HCT116 (cell line): ENCODE data around the gene ERLIN1. TPM values are rescaled to one million over a fixed set of nuclear protein-coding genes. Genes with fewer than 3 reads are reported as not detected.
A peak's percentile ranks its signal among the peaks of the same experiment; 100 is the strongest.

ENCODE experiments used
- ATAC-seq: fragments of 200-7000 bp; cut with Tn5 transposase; 2 replicates; pipeline ENCODE4 v1.9.1; 2020; ENCODE audit warnings: mild to moderate bottlenecking, moderate library complexity
- BruUV-seq: library from RNA; stranded (reverse); fragments of 400-500 nt; replicated peaks from 2 replicates; lab custom pipeline; 2021; lab: Mats Ljungman, UMichigan
- CTCF ChIA-PET: fragments of 300-600 bp; sonication (Branson Sonifier 250); formaldehyde crosslinking; loops from one replicate; lab custom pipeline; 2021; ENCODE audit warnings: antibody characterized with exemption; lab: Charles Lee
- POLR2A ChIA-PET: fragments of 300-600, 350-600 bp; sonication (Branson Sonifier 250); formaldehyde crosslinking; loops from one replicate; lab custom pipeline; 2021; ENCODE audit warnings: antibody characterized with exemption; lab: Charles Lee
- RAD21 ChIA-PET, 2 experiments: fragments of 300-600 bp; sonication (Branson Sonifier 250); formaldehyde crosslinking; loops; one replicate each; lab custom pipeline; 2023; ENCODE audit warnings: low total read pairs in 2 of 2; ENCODE audit not compliant: uncharacterized antibody in 2 of 2, unreplicated experiment in 2 of 2, low non-redundant PET in 1 of 2; lab: Charles Lee
- DNase-seq: peaks from one replicate; pipeline ENCODE4 v3.0.0-alpha.2; 2010; ENCODE audit warnings: low read depth, low spot score
- H2AFZ ChIP-seq: fragments of 200-600 bp; shearing (Covaris generic), sonication (generic); 2 replicates; pipeline ENCODE4 v1.6.1; 2017; ENCODE audit warnings: low read depth, mixed run types, mixed read lengths, antibody characterized with exemption, low read length; ENCODE audit not compliant: poor library complexity, severe bottlenecking
- H3K27ac ChIP-seq: 2 replicates; pipeline ENCODE4 v1.5.1; 2012; ENCODE audit warnings: low read depth, low read length
- H3K27me3 ChIP-seq: fragments of 200-600 bp; sonication (generic); 2 replicates; pipeline ENCODE4 v1.6.1; 2016; ENCODE audit warnings: mixed run types, low read length, mixed read lengths; ENCODE audit not compliant: insufficient read depth
- H3K36me3 ChIP-seq, 2 experiments: fragments of 200-500 bp in 1 of 2; fragments of 200-600 bp in 1 of 2; sonication (Bioruptor generic) in 1 of 2; sonication (generic) in 1 of 2; 2 replicates each; pipeline versions ENCODE4 v1.5.1 to v1.6.1; 2014 to 2016; ENCODE audit warnings: low read length in 2 of 2, inconsistent platforms in 1 of 2, mixed read lengths in 1 of 2, mixed run types in 1 of 2; ENCODE audit not compliant: insufficient read depth in 2 of 2, control insufficient read depth in 1 of 2
- H3K4me1 ChIP-seq, 2 experiments: fragments of 200-600 bp in 1 of 2; sonication (generic) in 1 of 2; 2 replicates each; pipeline versions ENCODE4 v1.5.1 to v1.6.1; 2012 to 2017; ENCODE audit warnings: low read length in 2 of 2, inconsistent platforms in 1 of 2, mild to moderate bottlenecking in 1 of 2, mixed read lengths in 1 of 2, mixed run types in 1 of 2, moderate library complexity in 1 of 2; ENCODE audit not compliant: insufficient read depth in 2 of 2, control insufficient read depth in 1 of 2
- H3K4me2 ChIP-seq: fragments of 200-600 bp; sonication (generic); 2 replicates; pipeline ENCODE4 v1.6.1; 2017; ENCODE audit warnings: mixed run types, low read length, mixed read lengths
- H3K4me3 ChIP-seq, 2 experiments: fragments of 200-600 bp in 1 of 2; sonication (generic) in 1 of 2; replicated peaks in 1 of 2; 2 replicates each; pipeline ENCODE4 v1.5.1; 2011 to 2016; ENCODE audit warnings: low read length in 2 of 2, control low read depth in 1 of 2, low read depth in 1 of 2, mild to moderate bottlenecking in 1 of 2, mixed read lengths in 1 of 2, mixed run types in 1 of 2
- H3K79me2 ChIP-seq: fragments of 200-600 bp; sonication (generic); 2 replicates; pipeline ENCODE4 v1.6.1; 2017; ENCODE audit warnings: mild to moderate bottlenecking, mixed run types, low read length, moderate library complexity, mixed read lengths; ENCODE audit not compliant: insufficient read depth
- H3K9ac ChIP-seq: fragments of 200-600 bp; sonication (generic); 2 replicates; pipeline ENCODE4 v1.6.1; 2016; ENCODE audit warnings: low read length, mixed read lengths
- H3K9me2 ChIP-seq: fragments of 200-600 bp; sonication (generic), shearing (Covaris generic); 2 replicates; pipeline ENCODE4 v1.6.1; 2017; ENCODE audit warnings: mixed run types, mild to moderate bottlenecking, moderate library complexity; ENCODE audit not compliant: insufficient read depth
- H3K9me3 ChIP-seq, 2 experiments: fragments of 200-500 bp in 1 of 2; fragments of 200-600 bp in 1 of 2; sonication (Bioruptor generic) in 1 of 2; sonication (generic) in 1 of 2; 2 replicates each; pipeline ENCODE4 v1.6.1; 2014 to 2017; ENCODE audit warnings: low read length in 2 of 2, mixed read lengths in 2 of 2, inconsistent platforms in 1 of 2, low read depth in 1 of 2, mild to moderate bottlenecking in 1 of 2, mixed run types in 1 of 2, moderate library complexity in 1 of 2; ENCODE audit not compliant: control insufficient read depth in 1 of 2, insufficient read depth in 1 of 2
- H4K20me1 ChIP-seq: fragments of 200-600 bp; sonication (generic), shearing (Covaris generic); 2 replicates; pipeline ENCODE4 v1.6.1; 2017; ENCODE audit warnings: mixed run types, mild to moderate bottlenecking, moderate library complexity; ENCODE audit not compliant: insufficient read depth
- CBX3 ChIP-seq: IDR thresholded peaks from 2 replicates; pipeline ENCODE4 v1.6.1; 2012; ENCODE audit warnings: low read depth
- CEBPB ChIP-seq: IDR thresholded peaks from 2 replicates; pipeline ENCODE4 v1.6.1; 2012; ENCODE audit warnings: low read depth
- EGR1 ChIP-seq: IDR thresholded peaks from 2 replicates; pipeline ENCODE4 v1.6.1; 2012; ENCODE audit warnings: low read depth
- ELF1 ChIP-seq: IDR thresholded peaks from 2 replicates; pipeline ENCODE4 v1.6.1; 2012; ENCODE audit warnings: low read depth, borderline replicate concordance
- EZH2 ChIP-seq: fragments of 200-600 bp; sonication (generic); IDR thresholded peaks from 2 replicates; pipeline ENCODE4 v1.6.1; 2017; ENCODE audit warnings: antibody characterized with exemption, mixed run types
- POLR2A ChIP-seq: IDR thresholded peaks from 2 replicates; pipeline ENCODE4 v1.7.0; 2011; ENCODE audit warnings: borderline replicate concordance; ENCODE audit not compliant: insufficient read depth, insufficient read length; ENCODE audit errors: extremely low read depth
- RAD21 ChIP-seq: IDR thresholded peaks from 2 replicates; pipeline ENCODE4 v1.6.1; 2012; ENCODE audit warnings: low read depth, mild to moderate bottlenecking
- SP1 ChIP-seq: IDR thresholded peaks from 2 replicates; pipeline ENCODE4 v1.6.1; 2012; ENCODE audit warnings: low read depth
- ZBTB33 ChIP-seq: IDR thresholded peaks from 2 replicates; pipeline ENCODE4 v1.6.1; 2011; ENCODE audit warnings: mild to moderate bottlenecking, low read length, moderate library complexity; ENCODE audit not compliant: insufficient replicate concordance; ENCODE audit errors: extremely low read depth
- intact Hi-C: fragments of 100-400 bp; cut with micrococcal nuclease; formaldehyde crosslinking; loops from 2 replicates; pipeline ENCODE4 v1.10.0; 2022
- total RNA-seq: library from RNA; stranded (reverse); gene quantifications from one replicate; pipeline ENCODE4 v1.2.1, GENCODE V29; 2021; ENCODE audit not compliant: unreplicated experiment
- TF ChIP-seq, protein P1 (sequence below), 3 experiments: fragments of 200-600 bp in 1 of 3; sonication (generic) in 1 of 3; IDR thresholded peaks in 2 of 3; conservative IDR thresholded peaks in 1 of 3; 2 replicates each; pipeline ENCODE4 v1.5.1; 2012 to 2017; ENCODE audit warnings: low read depth in 2 of 3, low read length in 2 of 3, antibody characterized with exemption in 1 of 3, borderline replicate concordance in 1 of 3, control low read depth in 1 of 3, mild to moderate bottlenecking in 1 of 3, mixed read lengths in 1 of 3, mixed run types in 1 of 3, moderate library complexity in 1 of 3; ENCODE audit not compliant: insufficient read depth in 1 of 3

ERLIN1 gene
- total RNA-seq, 1 experiment from 2014 or later: 64.5 TPM

DNA sequence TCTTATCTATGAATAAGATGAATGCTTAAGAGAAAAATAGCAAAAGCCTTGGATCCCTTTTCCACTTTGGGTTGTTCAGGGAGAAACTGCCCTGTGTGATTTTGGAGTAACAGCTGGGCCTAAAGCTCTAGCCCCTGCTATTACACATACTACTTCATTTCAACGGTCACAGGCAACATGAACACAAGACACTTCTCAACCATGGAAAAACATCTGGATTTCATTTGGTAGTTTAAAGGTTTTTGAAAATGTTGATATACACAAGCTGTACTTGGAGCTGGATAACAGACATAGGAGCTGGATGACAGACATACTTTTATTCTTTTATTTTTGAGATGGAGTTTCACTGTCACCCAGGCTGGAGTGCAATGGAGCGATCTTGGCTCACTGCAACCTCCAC lies 46.3 kb upstream of the ERLIN1 start:
- Histone ChIP-seq H3K4me3 (no peak overlapping the region), H3K9me2 (no peaks in the 10 kb centered on the region), H4K20me1 (peaks cover 9% of the 10 kb centered on the region; the same call in 1 of the 2 replicates), H3K27me3 (no peaks in the 10 kb centered on the region), H3K4me2 (no peak overlapping the region), H3K9ac (no peak overlapping the region), H3K36me3 (peaks cover 9 to 25% of the 10 kb centered on the region in 2 experiments), H3K27ac (no peak overlapping the region), H3K4me1 (peaks cover 5 to 19% of the 10 kb centered on the region in 2 experiments; a peak in 3 of 4 replicates)
- RAD21 ChIA-PET: no interaction called here
- no peak for ATAC-seq
- no TSS peak for BruUV-seq
- intact Hi-C loops: no loop called here
- CTCF ChIA-PET: interaction anchor here (1.5 kb wide), 1 partner anchor 9 kb away, joined by 7 read pairs; no protein-coding TSS in a partner anchor
- no peak for DNase-seq
- TF ChIP-seq RAD21: no peak
- no peak for TF ChIP-seq EGR1
- TF ChIP-seq SP1: no peak
- TF ChIP-seq ELF1: no peak
- TF ChIP-seq EZH2: no peak
- TF ChIP-seq CBX3: no peak
- TF ChIP-seq POLR2A: no peak
- TF ChIP-seq, all 23 proteins: peak for 0
- H2AFZ ChIP-seq: no peak overlapping the region
- peaks cover 23% of the 10 kb centered on the region for H3K79me2 ChIP-seq
- no peaks in the 10 kb centered on the region for H3K9me3 ChIP-seq
- POLR2A ChIA-PET: no interaction called here

DNA sequence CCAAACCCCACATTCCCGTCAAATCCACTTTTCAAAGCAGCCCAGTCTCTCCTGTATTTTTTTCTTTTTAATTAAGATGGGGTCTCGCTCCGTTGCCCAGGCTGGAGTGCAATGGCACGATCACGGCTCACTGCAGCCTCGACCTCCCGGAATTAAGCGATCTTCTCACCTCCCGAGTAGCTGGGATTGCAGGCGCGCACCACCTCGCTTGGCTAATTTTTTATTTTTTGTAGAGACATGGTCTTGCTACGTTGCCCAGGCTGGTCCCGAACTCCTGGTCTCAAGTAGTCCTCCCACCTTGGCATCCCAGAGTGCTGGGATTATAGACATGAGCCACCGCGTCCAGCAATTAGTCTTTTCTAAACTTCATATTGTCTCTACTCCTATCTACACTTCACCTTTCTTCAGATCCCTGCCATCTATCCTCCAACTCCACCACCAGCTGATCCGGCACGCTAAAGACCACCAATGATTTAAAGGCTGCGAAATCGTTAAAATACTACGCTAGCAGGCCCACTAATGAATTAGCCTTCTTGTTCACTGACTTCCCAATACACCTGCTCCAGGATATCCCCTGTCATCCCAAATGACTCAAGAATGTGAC lies 44.1 kb upstream of the ERLIN1 start:
- H2AFZ ChIP-seq: peak overlapping the region; percentile 59
- no peak for DNase-seq
- H3K79me2 ChIP-seq: peaks cover 44% of the 10 kb centered on the region
- POLR2A ChIA-PET: no interaction called here
- H3K4me2 ChIP-seq: peak overlapping the region; percentile 79
- ATAC-seq: peak; percentile 4
- H3K36me3 ChIP-seq: peaks cover 9 to 11% of the 10 kb centered on the region in 2 experiments; a peak in 3 of 4 replicates
- intact Hi-C loops: no loop called here
- peak overlapping the region; percentile 70 to 81 for H3K4me3 ChIP-seq
- TF ChIP-seq, protein P1, sequence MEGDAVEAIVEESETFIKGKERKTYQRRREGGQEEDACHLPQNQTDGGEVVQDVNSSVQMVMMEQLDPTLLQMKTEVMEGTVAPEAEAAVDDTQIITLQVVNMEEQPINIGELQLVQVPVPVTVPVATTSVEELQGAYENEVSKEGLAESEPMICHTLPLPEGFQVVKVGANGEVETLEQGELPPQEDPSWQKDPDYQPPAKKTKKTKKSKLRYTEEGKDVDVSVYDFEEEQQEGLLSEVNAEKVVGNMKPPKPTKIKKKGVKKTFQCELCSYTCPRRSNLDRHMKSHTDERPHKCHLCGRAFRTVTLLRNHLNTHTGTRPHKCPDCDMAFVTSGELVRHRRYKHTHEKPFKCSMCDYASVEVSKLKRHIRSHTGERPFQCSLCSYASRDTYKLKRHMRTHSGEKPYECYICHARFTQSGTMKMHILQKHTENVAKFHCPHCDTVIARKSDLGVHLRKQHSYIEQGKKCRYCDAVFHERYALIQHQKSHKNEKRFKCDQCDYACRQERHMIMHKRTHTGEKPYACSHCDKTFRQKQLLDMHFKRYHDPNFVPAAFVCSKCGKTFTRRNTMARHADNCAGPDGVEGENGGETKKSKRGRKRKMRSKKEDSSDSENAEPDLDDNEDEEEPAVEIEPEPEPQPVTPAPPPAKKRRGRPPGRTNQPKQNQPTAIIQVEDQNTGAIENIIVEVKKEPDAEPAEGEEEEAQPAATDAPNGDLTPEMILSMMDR (IDR thresholded peaks at IDR 0.05 in 2 of 3, conservative IDR thresholded peaks at IDR 0.05 in 1 of 3; ENCODE audit: borderline replicate concordance in 1 of 3, insufficient read depth in 1 of 3, low read depth in 2 of 3, low read length in 2 of 3): no peak
- TF ChIP-seq CEBPB (no peak), POLR2A (no peak), ZBTB33 (no peak)
- TF ChIP-seq, all 23 proteins: peak for 0
- Histone ChIP-seq H3K9me2 (no peaks in the 10 kb centered on the region), H3K9ac (peak overlapping the region; percentile 72), H3K27ac (peak overlapping the region; percentile 49), H3K27me3 (no peaks in the 10 kb centered on the region), H3K9me3 (no peaks in the 10 kb centered on the region), H4K20me1 (peaks cover 9% of the 10 kb centered on the region; the same call in 1 of the 2 replicates), H3K4me1 (peaks cover 5 to 19% of the 10 kb centered on the region in 2 experiments; a peak in 3 of 4 replicates)
- BruUV-seq: TSS peak; percentile 86
- RAD21 ChIA-PET: no interaction called here
- CTCF ChIA-PET: no interaction called here
